Measurements from ENCODE around the gene UNC13C.

DNA sequence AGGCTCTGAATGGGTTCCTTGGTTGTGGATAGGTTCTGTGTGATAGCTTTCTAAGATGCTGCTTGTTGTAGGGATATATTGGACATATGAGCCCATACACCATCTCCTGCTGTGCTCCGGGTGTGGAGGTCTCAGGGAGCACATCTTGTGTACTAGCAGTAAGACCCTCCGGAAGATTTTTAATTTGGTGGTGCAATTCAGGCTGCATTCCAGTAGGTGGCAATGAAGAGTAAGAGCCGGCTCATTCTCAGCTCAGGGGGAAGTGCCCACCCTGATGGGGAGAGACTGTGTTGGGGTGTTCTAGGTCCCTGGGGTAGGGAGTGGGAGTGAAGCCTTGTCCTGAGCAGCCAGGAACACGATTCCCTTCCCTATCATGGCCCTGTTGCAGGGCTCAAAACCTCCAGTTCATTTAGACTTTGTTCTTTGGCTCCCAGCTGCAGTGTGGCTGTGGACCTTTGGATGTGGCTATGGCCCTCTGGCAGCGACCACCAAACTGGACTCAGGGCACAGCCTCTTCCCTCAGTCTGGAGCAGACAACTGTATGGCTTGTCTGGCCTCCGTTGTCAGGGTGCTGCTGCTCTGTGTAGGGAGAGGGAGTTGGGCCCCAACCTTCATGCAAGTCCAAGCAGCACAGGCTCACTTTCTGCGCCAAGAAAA lies 104.7 kb downstream of the UNC13C start:
- TF ChIP-seq, protein P1, sequence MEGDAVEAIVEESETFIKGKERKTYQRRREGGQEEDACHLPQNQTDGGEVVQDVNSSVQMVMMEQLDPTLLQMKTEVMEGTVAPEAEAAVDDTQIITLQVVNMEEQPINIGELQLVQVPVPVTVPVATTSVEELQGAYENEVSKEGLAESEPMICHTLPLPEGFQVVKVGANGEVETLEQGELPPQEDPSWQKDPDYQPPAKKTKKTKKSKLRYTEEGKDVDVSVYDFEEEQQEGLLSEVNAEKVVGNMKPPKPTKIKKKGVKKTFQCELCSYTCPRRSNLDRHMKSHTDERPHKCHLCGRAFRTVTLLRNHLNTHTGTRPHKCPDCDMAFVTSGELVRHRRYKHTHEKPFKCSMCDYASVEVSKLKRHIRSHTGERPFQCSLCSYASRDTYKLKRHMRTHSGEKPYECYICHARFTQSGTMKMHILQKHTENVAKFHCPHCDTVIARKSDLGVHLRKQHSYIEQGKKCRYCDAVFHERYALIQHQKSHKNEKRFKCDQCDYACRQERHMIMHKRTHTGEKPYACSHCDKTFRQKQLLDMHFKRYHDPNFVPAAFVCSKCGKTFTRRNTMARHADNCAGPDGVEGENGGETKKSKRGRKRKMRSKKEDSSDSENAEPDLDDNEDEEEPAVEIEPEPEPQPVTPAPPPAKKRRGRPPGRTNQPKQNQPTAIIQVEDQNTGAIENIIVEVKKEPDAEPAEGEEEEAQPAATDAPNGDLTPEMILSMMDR (IDR thresholded peaks at IDR 0.05) = peak in 1 of 2 donors; percentile 38
- no peak for TF ChIP-seq POLR2AphosphoS5 (IDR thresholded peaks at IDR 0.05)
